OCI-LY7 (cell line): ENCODE data around the gene RIMBP2. TPM values are rescaled to one million over a fixed set of nuclear protein-coding genes. Genes with fewer than 3 reads are reported as not detected.

ENCODE experiments used
- BruUV-seq: library from RNA; stranded (reverse); fragments of 400-500 nt; replicated peaks from 2 replicates; lab custom pipeline; 2021; lab: Mats Ljungman, UMichigan
- CTCF ChIA-PET: fragments of 300-600 bp; sonication (Branson Sonifier 250); formaldehyde crosslinking; loops from one replicate; lab custom pipeline; 2022; ENCODE audit warnings: antibody characterized with exemption; ENCODE audit not compliant: unreplicated experiment; lab: Charles Lee
- POLR2A ChIA-PET: fragments of 300-600 bp; sonication (Branson Sonifier 250); formaldehyde crosslinking; loops from one replicate; lab custom pipeline; 2022; ENCODE audit warnings: antibody characterized with exemption; lab: Charles Lee
- DNase-seq: peaks from one replicate; pipeline ENCODE4 v3.0.0-alpha.2; 2015; ENCODE audit warnings: low spot score
- H2AFZ ChIP-seq: fragments of 200-600 bp; sonication (generic), shearing (Covaris generic); 2 replicates; pipeline ENCODE4 v1.6.1; 2014; ENCODE audit warnings: mild to moderate bottlenecking, antibody characterized with exemption, low read length, moderate library complexity
- H3K27ac ChIP-seq: fragments of 200-600 bp; sonication (generic); 2 replicates; pipeline ENCODE4 v1.5.1; 2014; ENCODE audit warnings: mixed run types, low read depth, mild to moderate bottlenecking, moderate library complexity, low read length, inconsistent platforms; ENCODE audit not compliant: poor library complexity, severe bottlenecking
- H3K36me3 ChIP-seq: fragments of 200-600 bp; sonication (generic); 2 replicates; pipeline ENCODE4 v1.6.1; 2014; ENCODE audit warnings: mild to moderate bottlenecking, antibody characterized with exemption, low read length, moderate library complexity, mixed read lengths; ENCODE audit not compliant: insufficient read depth
- H3K4me1 ChIP-seq: fragments of 200-600 bp; sonication (generic); 2 replicates; pipeline ENCODE4 v1.5.1; 2014; ENCODE audit warnings: mild to moderate bottlenecking, low read length; ENCODE audit not compliant: insufficient read depth, poor library complexity, severe bottlenecking
- H3K4me2 ChIP-seq: fragments of 200-600 bp; sonication (generic); 2 replicates; pipeline ENCODE4 v1.6.1; 2014; ENCODE audit warnings: mild to moderate bottlenecking, low read length
- H3K4me3 ChIP-seq: fragments of 200-600 bp; sonication (generic); 2 replicates; pipeline ENCODE4 v1.5.1; 2014; ENCODE audit warnings: mild to moderate bottlenecking, low read depth, low read length; ENCODE audit not compliant: poor library complexity, severe bottlenecking
- H3K79me2 ChIP-seq: fragments of 200-600 bp; sonication (generic); 2 replicates; pipeline ENCODE4 v1.6.1; 2016; ENCODE audit warnings: low read depth, mild to moderate bottlenecking, low read length, moderate library complexity, mixed read lengths; ENCODE audit not compliant: insufficient read depth
- H3K9me2 ChIP-seq: fragments of 200-600 bp; sonication (generic); 2 replicates; pipeline ENCODE4 v1.6.1; 2016; ENCODE audit warnings: mild to moderate bottlenecking, low read length, mixed read lengths; ENCODE audit not compliant: insufficient read depth
- H3K9me3 ChIP-seq: fragments of 200-600 bp; sonication (generic); 2 replicates; pipeline ENCODE4 v1.6.1; 2014; ENCODE audit warnings: mild to moderate bottlenecking, mixed run types, low read length, mixed read lengths
- H4K20me1 ChIP-seq: fragments of 200-600 bp; sonication (generic); 2 replicates; pipeline ENCODE4 v1.6.1; 2014; ENCODE audit warnings: mild to moderate bottlenecking, antibody characterized with exemption, low read length, moderate library complexity, mixed read lengths; ENCODE audit not compliant: insufficient read depth
- EZH2phosphoT487 ChIP-seq: fragments of 200-600 bp; sonication (generic); IDR thresholded peaks from 2 replicates; pipeline ENCODE4 v1.6.1; 2018; ENCODE audit warnings: low read depth, borderline replicate concordance, mild to moderate bottlenecking, mixed run types, antibody characterized with exemption, low read length, moderate library complexity, mixed read lengths
- intact Hi-C: fragments of 100-400 bp; cut with micrococcal nuclease; formaldehyde crosslinking; loops from one replicate; pipeline ENCODE4 v1.10.0; 2022; ENCODE audit not compliant: unreplicated experiment
- total RNA-seq, 2 experiments: library from RNA; depleted of rRNA in 1 of 2; stranded (reverse); fragments of >200 nt in 1 of 2; shearing (Covaris generic) in 1 of 2; gene quantifications; 2 replicates each; pipeline ENCODE4 v1.2.3, GENCODE V29; 2014 to 2022
- TF ChIP-seq, protein P1 (sequence below): fragments of 200-600 bp; sonication (generic); conservative IDR thresholded peaks from 2 replicates; pipeline ENCODE4 v1.5.1; 2014; ENCODE audit warnings: mild to moderate bottlenecking, antibody characterized with exemption, low read length, moderate library complexity, mixed read lengths

The RIMBP2 gene
- total RNA-seq, 2 experiments from 2014 or later: not detected

DNA sequence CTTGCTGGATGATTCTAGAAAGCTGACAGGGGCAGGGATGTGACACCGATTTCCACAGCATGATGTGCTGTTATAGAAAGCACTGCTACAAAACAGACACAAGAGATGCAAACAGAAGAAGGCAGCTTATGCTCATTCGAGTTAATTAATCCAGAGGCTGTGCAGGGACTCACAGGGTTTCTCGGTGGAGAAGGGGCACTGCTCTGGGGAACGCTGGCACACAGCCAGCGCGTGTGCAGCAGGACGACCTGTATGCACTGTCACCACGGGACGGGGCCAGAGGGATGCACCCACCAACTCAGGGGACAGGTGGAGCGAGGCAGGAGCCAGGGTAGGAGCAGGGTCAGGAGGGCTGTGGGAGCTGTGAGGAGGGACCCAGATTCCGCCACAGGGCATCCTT is 143.5 kb downstream of the RIMBP2 start:
- H2AFZ ChIP-seq: no peak overlapping the region
- no TSS peak for BruUV-seq

DNA sequence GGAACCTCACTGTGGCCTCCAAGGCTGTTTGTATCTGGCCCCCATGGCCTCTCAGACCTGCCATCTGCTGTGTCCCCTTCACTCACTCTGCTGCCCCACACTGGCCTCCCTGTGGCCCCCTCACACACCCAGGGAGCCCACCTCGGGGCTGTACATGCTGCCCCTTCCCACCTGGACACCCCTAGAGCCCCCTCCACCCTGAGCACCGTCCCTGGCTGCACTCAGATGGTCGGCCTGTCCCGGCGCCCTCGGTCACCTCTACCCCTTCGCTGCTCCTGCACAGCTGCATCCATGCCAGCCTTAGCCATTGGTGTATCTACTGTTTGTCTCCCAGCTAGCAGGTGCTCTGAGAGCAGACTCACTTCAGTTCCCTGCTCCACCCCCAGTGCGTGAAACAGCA is 144.4 kb downstream of the RIMBP2 start:
- no TSS peak for BruUV-seq
- Histone ChIP-seq H4K20me1 (no peaks in the 10 kb centered on the region), H3K4me2 (no peak overlapping the region), H2AFZ (no peak overlapping the region), H3K79me2 (no peaks in the 10 kb centered on the region), H3K4me1 (no peaks in the 10 kb centered on the region), H3K36me3 (no peaks in the 10 kb centered on the region), H3K4me3 (no peak overlapping the region), H3K27ac (no peak overlapping the region), H3K9me3 (no peaks in the 10 kb centered on the region), H3K9me2 (no peaks in the 10 kb centered on the region)
- ChIA-PET CTCF (no interaction called here), POLR2A (no interaction called here)
- no peak for DNase-seq
- intact Hi-C loops: no loop called here
- TF ChIP-seq, protein P1, sequence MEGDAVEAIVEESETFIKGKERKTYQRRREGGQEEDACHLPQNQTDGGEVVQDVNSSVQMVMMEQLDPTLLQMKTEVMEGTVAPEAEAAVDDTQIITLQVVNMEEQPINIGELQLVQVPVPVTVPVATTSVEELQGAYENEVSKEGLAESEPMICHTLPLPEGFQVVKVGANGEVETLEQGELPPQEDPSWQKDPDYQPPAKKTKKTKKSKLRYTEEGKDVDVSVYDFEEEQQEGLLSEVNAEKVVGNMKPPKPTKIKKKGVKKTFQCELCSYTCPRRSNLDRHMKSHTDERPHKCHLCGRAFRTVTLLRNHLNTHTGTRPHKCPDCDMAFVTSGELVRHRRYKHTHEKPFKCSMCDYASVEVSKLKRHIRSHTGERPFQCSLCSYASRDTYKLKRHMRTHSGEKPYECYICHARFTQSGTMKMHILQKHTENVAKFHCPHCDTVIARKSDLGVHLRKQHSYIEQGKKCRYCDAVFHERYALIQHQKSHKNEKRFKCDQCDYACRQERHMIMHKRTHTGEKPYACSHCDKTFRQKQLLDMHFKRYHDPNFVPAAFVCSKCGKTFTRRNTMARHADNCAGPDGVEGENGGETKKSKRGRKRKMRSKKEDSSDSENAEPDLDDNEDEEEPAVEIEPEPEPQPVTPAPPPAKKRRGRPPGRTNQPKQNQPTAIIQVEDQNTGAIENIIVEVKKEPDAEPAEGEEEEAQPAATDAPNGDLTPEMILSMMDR: no peak

More for the DNA sequence above, 143.5 kb downstream of the RIMBP2 start:
- Histone ChIP-seq H3K27ac (no peak overlapping the region), H4K20me1 (no peaks in the 10 kb centered on the region), H3K4me2 (no peak overlapping the region), H3K4me1 (no peaks in the 10 kb centered on the region), H3K9me3 (no peaks in the 10 kb centered on the region), H3K36me3 (no peaks in the 10 kb centered on the region), H3K4me3 (no peak overlapping the region), H3K9me2 (no peaks in the 10 kb centered on the region), H3K79me2 (no peaks in the 10 kb centered on the region)
- intact Hi-C loops: no loop called here
- POLR2A ChIA-PET: no interaction called here
- CTCF ChIA-PET: no interaction called here
- DNase-seq: no peak
- TF ChIP-seq, protein P1: no peak
- TF ChIP-seq EZH2phosphoT487: no peak

DNA sequence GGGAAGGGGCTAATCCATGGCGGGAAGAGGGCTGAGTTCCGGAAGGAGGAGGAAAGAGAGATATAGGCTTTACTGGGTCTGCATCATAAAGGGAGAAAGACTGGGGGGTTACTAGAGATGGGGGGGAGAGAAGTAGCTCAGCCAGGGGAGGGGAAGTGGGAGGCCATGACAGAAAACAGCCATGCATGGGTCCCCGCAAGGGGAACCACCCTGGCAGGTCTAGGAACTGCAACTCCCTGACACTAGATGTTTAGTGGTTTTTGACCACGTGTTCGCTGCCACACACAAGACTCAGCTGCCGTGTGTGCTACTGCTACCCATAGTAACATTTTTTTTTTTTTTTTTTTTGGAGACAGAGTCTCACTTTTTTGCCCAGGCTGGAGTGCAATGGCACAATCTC is 145.0 kb downstream of the RIMBP2 start:
- Histone ChIP-seq H3K9me2 (no peaks in the 10 kb centered on the region), H3K27ac (no peak overlapping the region), H2AFZ (no peak overlapping the region), H3K4me3 (no peak overlapping the region), H3K4me2 (no peak overlapping the region), H3K79me2 (no peaks in the 10 kb centered on the region), H3K36me3 (no peaks in the 10 kb centered on the region), H3K4me1 (no peaks in the 10 kb centered on the region), H3K9me3 (no peaks in the 10 kb centered on the region), H4K20me1 (no peaks in the 10 kb centered on the region)
- CTCF ChIA-PET: no interaction called here
- intact Hi-C loops: no loop called here
- no peak for TF ChIP-seq EZH2phosphoT487
- POLR2A ChIA-PET: no interaction called here
- BruUV-seq: no TSS peak
- peak; percentile 4 for DNase-seq
